Thymus (tissue), 11 donors: ENCODE measurements around the gene MBIP. TPM values are rescaled to one million over a fixed set of nuclear protein-coding genes. Genes with fewer than 3 reads are reported as not detected.

Experiments used
- DNase-seq, 9 donors: peaks; one replicate each; pipeline ENCODE4 v3.0.0-alpha.2; 2013; ENCODE audit warnings: low spot score in 9 of 9, low read depth in 6 of 9, missing footprints in 1 of 9
- H3K27ac ChIP-seq, 2 donors: one replicate each; pipeline ENCODE4 v1.5.1; 2013; ENCODE audit warnings: control low read depth in 1 of 2, low read depth in 1 of 2, low read length in 1 of 2, mild to moderate bottlenecking in 1 of 2, moderate library complexity in 1 of 2
- H3K27me3 ChIP-seq, 2 donors: one replicate each; pipeline ENCODE4 v1.5.1; 2013; ENCODE audit warnings: low read length in 1 of 2; ENCODE audit not compliant: control insufficient read depth in 2 of 2, insufficient read depth in 1 of 2
- H3K36me3 ChIP-seq, 2 donors: one replicate each; pipeline ENCODE4 v1.5.1; 2013; ENCODE audit warnings: low read length in 1 of 2, mild to moderate bottlenecking in 1 of 2, moderate library complexity in 1 of 2; ENCODE audit not compliant: control insufficient read depth in 2 of 2, insufficient read depth in 2 of 2
- H3K4me1 ChIP-seq, 2 donors: one replicate each; pipeline ENCODE4 v1.5.1; 2013; ENCODE audit warnings: low read length in 2 of 2; ENCODE audit not compliant: control insufficient read depth in 2 of 2, insufficient read depth in 2 of 2
- H3K4me3 ChIP-seq, 2 donors: one replicate each; pipeline ENCODE4 v1.5.1; 2013; ENCODE audit warnings: low read length in 2 of 2, control low read depth in 1 of 2, mild to moderate bottlenecking in 1 of 2
- H3K9me3 ChIP-seq, 2 donors: one replicate each; pipeline ENCODE4 v1.5.1; 2013; ENCODE audit warnings: low read length in 1 of 2, mild to moderate bottlenecking in 1 of 2; ENCODE audit not compliant: control insufficient read depth in 2 of 2, insufficient read depth in 1 of 2
- WGBS: extraction: QIAGEN DNeasy Blood & Tissue Kit; methylation state at CpG from one replicate; pipeline ENCODE4 v1.1.7; 2013; 5-methylcytosine and 5-hydroxymethylcytosine counted together
- polyA plus RNA-seq: library from polyadenylated mRNA; stranded (reverse); fragments of 200-250 nt; gene quantifications from one replicate; pipeline ENCODE4 v1.2.3, GENCODE V29; 2013
- total RNA-seq: library from RNA; stranded (reverse); fragments of 120-200 nt; gene quantifications from one replicate; pipeline ENCODE4 v1.2.4, GENCODE V29; 2013
- donor health status: healthy.

The MBIP gene
- total and polyA plus RNA-seq, 2 donors, result 15.4 to 33.3 TPM

DNA sequence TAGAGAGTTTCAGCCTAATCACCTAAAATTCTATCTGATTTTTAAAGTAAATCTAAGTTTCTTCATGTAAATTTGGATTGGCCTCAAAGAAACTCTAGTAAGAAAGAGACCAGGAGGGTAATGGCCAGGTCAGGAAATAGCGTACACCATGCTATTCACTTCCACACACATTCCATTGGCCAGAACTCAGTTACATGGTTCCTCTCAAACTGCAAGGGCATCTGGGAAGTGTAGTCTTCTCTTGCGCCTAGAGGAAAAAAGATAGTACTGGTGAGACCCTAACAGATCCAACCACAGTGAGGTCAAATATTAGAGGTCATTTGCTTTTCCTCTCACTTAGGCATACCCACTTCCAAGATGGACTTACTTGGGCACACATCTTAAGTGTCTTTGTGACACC is 39.1 kb downstream of the MBIP start:
- Histone ChIP-seq H3K9me3 (no peaks in the 10 kb centered on the region), H3K36me3 (no peaks in the 10 kb centered on the region), H3K4me1 (no peaks in the 10 kb centered on the region), H3K27me3 (no peaks in the 10 kb centered on the region), H3K27ac (no peak overlapping the region), H3K4me3 (no peak overlapping the region)
- 98% methylated on average over 2 of the region's 2 CpGs for WGBS
- no peak for DNase-seq

GRCh38 chr14:36279306-36280190 is 40.9 kb downstream of the MBIP start:
- no peak overlapping the region for H3K4me3 ChIP-seq
- DNase-seq, result no peak
- 94% methylated on average over 7 of the region's 7 CpGs for WGBS
- H3K27ac ChIP-seq, result no peak overlapping the region
- H3K36me3 ChIP-seq, result no peaks in the 10 kb centered on the region
- no peaks in the 10 kb centered on the region for H3K9me3 ChIP-seq
- H3K27me3 ChIP-seq, result peaks cover 0 to 1% of the 10 kb centered on the region in 2 donors
- H3K4me1 ChIP-seq, result no peaks in the 10 kb centered on the region

DNA sequence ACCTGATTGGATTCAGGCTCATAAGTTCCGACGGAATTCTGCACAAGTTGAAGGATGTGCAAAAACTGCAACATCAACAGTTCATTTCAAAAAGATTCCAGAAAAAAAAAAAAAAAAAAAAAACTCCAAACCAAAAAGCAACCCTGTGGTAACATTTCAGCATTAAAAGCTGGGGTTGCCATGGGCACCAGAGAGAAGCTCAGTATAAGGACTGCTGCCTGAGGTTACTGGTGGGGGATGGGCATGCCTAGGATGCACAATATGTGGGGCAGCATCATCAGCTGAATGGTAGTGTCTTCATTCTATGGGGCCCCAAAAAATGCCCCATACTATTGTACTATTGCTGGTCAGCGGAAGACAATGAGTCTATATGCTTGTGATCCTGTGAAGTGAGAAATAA is 44.7 kb downstream of the MBIP start:
- Histone ChIP-seq H3K9me3 (no peaks in the 10 kb centered on the region), H3K27me3 (peaks cover 5 to 30% of the 10 kb centered on the region in 2 donors), H3K27ac (no peak overlapping the region), H3K36me3 (no peaks in the 10 kb centered on the region), H3K4me1 (no peaks in the 10 kb centered on the region), H3K4me3 (no peak overlapping the region)
- no peak for DNase-seq
- 98% methylated on average over 3 of the region's 3 CpGs for WGBS

- H3K4me1 ChIP-seq, result no peaks in the 10 kb centered on the region
- WGBS, result 7% methylated on average over 29 of the region's 29 CpGs
- H3K27ac ChIP-seq, result no peak overlapping the region
- peaks cover 5 to 32% of the 10 kb centered on the region in 2 donors for H3K27me3 ChIP-seq
- no peak overlapping the region for H3K4me3 ChIP-seq
- no peak for DNase-seq
- H3K36me3 ChIP-seq, result no peaks in the 10 kb centered on the region
- H3K9me3 ChIP-seq, result no peaks in the 10 kb centered on the region
These were observed 48.2 kb downstream of the MBIP start for GRCh38 chr14:36271939-36272907.

DNA sequence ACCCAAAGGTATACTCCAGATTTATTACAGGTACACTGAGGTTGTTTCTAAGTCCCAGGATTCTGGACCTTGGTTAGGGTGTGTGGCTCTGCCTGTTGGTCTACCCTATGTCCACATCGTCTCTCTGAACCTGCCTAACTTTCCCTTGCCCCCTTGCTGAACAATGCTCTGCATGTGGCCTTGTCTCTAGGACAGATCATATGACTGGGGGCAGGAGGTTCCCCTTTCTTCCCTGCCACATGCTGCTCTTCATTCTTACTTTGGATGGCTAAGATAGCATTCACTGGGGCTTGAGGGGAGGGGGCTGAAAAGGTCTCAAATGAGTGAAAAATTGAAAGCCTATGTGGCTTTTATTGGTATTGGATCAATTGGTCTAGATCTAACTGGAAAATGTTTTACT is 49.2 kb downstream of the MBIP start:
- no peak for DNase-seq
- H3K36me3 ChIP-seq, result no peaks in the 10 kb centered on the region
- WGBS, result 46% methylated on average over 1 of the region's 1 CpG
- H3K27me3 ChIP-seq, result peaks cover 5 to 32% of the 10 kb centered on the region in 2 donors
- H3K27ac ChIP-seq, result no peak overlapping the region
- no peaks in the 10 kb centered on the region for H3K4me1 ChIP-seq
- H3K9me3 ChIP-seq, result no peaks in the 10 kb centered on the region
- H3K4me3 ChIP-seq, result no peak overlapping the region

- no peak for DNase-seq
- H3K27me3 ChIP-seq, result peaks cover 5 to 32% of the 10 kb centered on the region in 2 donors
- no peaks in the 10 kb centered on the region for H3K36me3 ChIP-seq
- WGBS, result 94% methylated on average over 2 of the region's 2 CpGs
- no peaks in the 10 kb centered on the region for H3K4me1 ChIP-seq
- no peak overlapping the region for H3K27ac ChIP-seq
- H3K9me3 ChIP-seq, result no peaks in the 10 kb centered on the region
- no peak overlapping the region for H3K4me3 ChIP-seq
These were observed 50.2 kb downstream of the MBIP start for GRCh38 chr14:36270191-36270590.

- peaks cover 5 to 22% of the 10 kb centered on the region in 2 donors for H3K27me3 ChIP-seq
- H3K9me3 ChIP-seq, result no peaks in the 10 kb centered on the region
- H3K36me3 ChIP-seq, result no peaks in the 10 kb centered on the region
- H3K4me3 ChIP-seq, result no peak overlapping the region
- DNase-seq, result no peak
- H3K27ac ChIP-seq, result no peak overlapping the region
- 91% methylated on average over 3 of the region's 3 CpGs for WGBS
- no peaks in the 10 kb centered on the region for H3K4me1 ChIP-seq
These were observed 52.3 kb downstream of the MBIP start for GRCh38 chr14:36268121-36268520.

DNA sequence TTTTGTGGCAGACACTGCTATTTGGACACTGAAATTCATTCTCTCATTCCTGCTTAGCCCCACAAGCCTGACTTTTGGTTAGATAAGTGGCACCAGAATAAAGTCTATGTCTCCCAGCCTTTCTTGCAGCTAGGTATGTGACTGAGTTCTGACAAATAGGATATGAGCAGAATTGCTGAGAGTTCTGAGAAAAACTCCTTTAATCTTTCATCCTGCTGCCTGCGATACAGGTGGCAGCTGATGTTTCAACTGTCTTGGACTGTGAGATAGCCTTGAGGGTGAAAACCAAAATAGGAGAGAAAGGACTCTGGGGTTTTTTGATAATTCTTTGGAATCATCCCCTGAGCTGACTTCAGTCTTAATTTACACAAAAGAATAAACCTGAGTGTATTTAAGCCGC is 55.8 kb downstream of the MBIP start:
- no peak overlapping the region for H3K4me3 ChIP-seq
- 97% methylated on average over 2 of the region's 2 CpGs for WGBS
- no peaks in the 10 kb centered on the region for H3K36me3 ChIP-seq
- H3K4me1 ChIP-seq, result no peaks in the 10 kb centered on the region
- no peaks in the 10 kb centered on the region for H3K9me3 ChIP-seq
- no peak for DNase-seq
- H3K27ac ChIP-seq, result no peak overlapping the region
- H3K27me3 ChIP-seq, result no peaks in the 10 kb centered on the region

- Histone ChIP-seq H3K27ac (no peak overlapping the region), H3K4me1 (no peaks in the 10 kb centered on the region), H3K4me3 (no peak overlapping the region), H3K36me3 (no peaks in the 10 kb centered on the region), H3K27me3 (no peaks in the 10 kb centered on the region), H3K9me3 (no peaks in the 10 kb centered on the region)
- DNase-seq, result no peak
These were observed 56.3 kb downstream of the MBIP start for GRCh38 chr14:36264107-36264506.
